IMR-90 (cell line): ENCODE measurements around the gene USP4. TPM values are rescaled to one million over a fixed set of nuclear protein-coding genes. Genes with fewer than 3 reads are reported as not detected.
A peak's percentile ranks its signal among the peaks of the same experiment; 100 is the strongest.

ENCODE experiments used
- ATAC-seq: fragments of 200-7000 bp; cut with Tn5 transposase; 2 replicates; pipeline ENCODE4 v1.9.1; 2020; ENCODE audit warnings: low read depth, mild to moderate bottlenecking, moderate library complexity
- BruUV-seq: library from RNA; stranded (reverse); fragments of 400-500 nt; replicated peaks from 2 replicates; lab custom pipeline; 2021; lab: Mats Ljungman, UMichigan
- CTCF ChIA-PET: fragments of 300-600 bp; formaldehyde crosslinking; extraction: SDS; loops from one replicate; lab custom pipeline; 2021; ENCODE audit warnings: antibody characterized with exemption; lab: Yijun Ruan, JAX
- POLR2A ChIA-PET: fragments of 300-600 bp; sonication (Branson Sonifier 250); formaldehyde crosslinking; loops from one replicate; lab custom pipeline; 2022; ENCODE audit warnings: antibody characterized with exemption; ENCODE audit not compliant: unreplicated experiment; lab: Charles Lee
- DNase-seq: peaks from one replicate; pipeline ENCODE4 v3.0.0; 2013
- H2AFZ ChIP-seq: replicated peaks from 2 replicates; pipeline ENCODE3; 2013; ENCODE audit warnings: low read length, mild to moderate bottlenecking; ENCODE audit not compliant: poor library complexity
- H2AK5ac ChIP-seq: 2 replicates; pipeline ENCODE4 v1.6.1; 2013; ENCODE audit warnings: low read depth, low read length, inconsistent platforms
- H2AK9ac ChIP-seq: replicated peaks from 2 replicates; pipeline ENCODE3; 2013; ENCODE audit warnings: mild to moderate bottlenecking, low read depth, low read length, moderate library complexity; ENCODE audit not compliant: poor library complexity
- H2BK120ac ChIP-seq: 2 replicates; pipeline ENCODE4 v1.6.1; 2013; ENCODE audit warnings: low read depth, low read length, inconsistent platforms
- H2BK15ac ChIP-seq: 3 replicates; pipeline ENCODE4 v1.6.1; 2013; ENCODE audit warnings: low read depth, low read length, inconsistent platforms
- H2BK20ac ChIP-seq: 2 replicates; pipeline ENCODE4 v1.6.1; 2013; ENCODE audit warnings: low read depth, mild to moderate bottlenecking, inconsistent platforms, low read length, moderate library complexity
- H2BK5ac ChIP-seq: 2 replicates; pipeline ENCODE4 v1.6.1; 2013; ENCODE audit warnings: mild to moderate bottlenecking, low read depth, low read length, inconsistent platforms; ENCODE audit not compliant: poor library complexity, severe bottlenecking
- H3K14ac ChIP-seq: replicated peaks from 2 replicates; pipeline ENCODE4 v1.6.1; 2013; ENCODE audit warnings: low read depth, low read length, inconsistent platforms
- H3K18ac ChIP-seq: 2 replicates; pipeline ENCODE4 v1.6.1; 2013; ENCODE audit warnings: low read depth, low read length, control low read depth
- H3K23ac ChIP-seq: 2 replicates; pipeline ENCODE4 v1.6.1; 2013; ENCODE audit warnings: low read depth, low read length, inconsistent platforms
- H3K27ac ChIP-seq: 2 replicates; pipeline ENCODE4 v1.5.1; 2013; ENCODE audit warnings: mild to moderate bottlenecking, control low read depth, low read length; ENCODE audit not compliant: insufficient read depth
- H3K27me3 ChIP-seq: 2 replicates; pipeline ENCODE4 v1.6.1; 2013; ENCODE audit warnings: low read length; ENCODE audit not compliant: control insufficient read depth, insufficient read depth
- H3K36me3 ChIP-seq: 2 replicates; pipeline ENCODE4 v1.6.1; 2013; ENCODE audit warnings: low read length, mixed read lengths; ENCODE audit not compliant: control insufficient read depth, insufficient read depth
- H3K4ac ChIP-seq: 2 replicates; pipeline ENCODE4 v1.6.1; 2013; ENCODE audit warnings: low read depth, low read length, inconsistent platforms
- H3K4me1 ChIP-seq: 2 replicates; pipeline ENCODE4 v1.6.1; 2013; ENCODE audit warnings: low read length, mixed read lengths; ENCODE audit not compliant: control insufficient read depth, insufficient read depth
- H3K4me2 ChIP-seq: 2 replicates; pipeline ENCODE4 v1.6.1; 2013; ENCODE audit warnings: low read depth, mild to moderate bottlenecking, control low read depth, low read length, moderate library complexity
- H3K4me3 ChIP-seq: 2 replicates; pipeline ENCODE4 v1.5.1; 2013; ENCODE audit warnings: low read depth, mild to moderate bottlenecking, control low read depth, low read length, moderate library complexity; ENCODE audit not compliant: insufficient read depth
- H3K56ac ChIP-seq: 2 replicates; pipeline ENCODE4 v1.6.1; 2013; ENCODE audit warnings: low read length, inconsistent platforms; ENCODE audit not compliant: insufficient read depth; ENCODE audit errors: extremely low read depth
- H3K79me1 ChIP-seq, 2 experiments: 2 replicates each; pipeline ENCODE4 v1.6.1; 2013; ENCODE audit warnings: low read length in 2 of 2, inconsistent platforms in 1 of 2, low read depth in 1 of 2
- H3K9ac ChIP-seq: 2 replicates; pipeline ENCODE4 v1.6.1; 2013; ENCODE audit warnings: low read depth, low read length, control low read depth
- H3K9me1 ChIP-seq: 2 replicates; pipeline ENCODE4 v1.6.1; 2013; ENCODE audit warnings: low read length, inconsistent platforms; ENCODE audit not compliant: insufficient read depth
- H3K9me3 ChIP-seq: 2 replicates; pipeline ENCODE4 v1.6.1; 2013; ENCODE audit warnings: low read length; ENCODE audit not compliant: control insufficient read depth, insufficient read depth
- H4K20me1 ChIP-seq: 2 replicates; pipeline ENCODE4 v1.6.1; 2013; ENCODE audit warnings: low read length, inconsistent platforms; ENCODE audit not compliant: insufficient read depth
- H4K5ac ChIP-seq: 2 replicates; pipeline ENCODE4 v1.6.1; 2013; ENCODE audit warnings: mild to moderate bottlenecking, low read depth, low read length, control low read depth
- H4K8ac ChIP-seq, 2 experiments: 2 replicates each; pipeline ENCODE4 v1.6.1; 2013; ENCODE audit warnings: low read depth in 2 of 2, low read length in 2 of 2, control low read depth in 1 of 2, inconsistent platforms in 1 of 2
- H4K91ac ChIP-seq: 2 replicates; pipeline ENCODE4 v1.6.1; 2013; ENCODE audit warnings: low read depth, low read length, inconsistent platforms; ENCODE audit not compliant: insufficient read depth
- MXI1 ChIP-seq: IDR thresholded peaks from 2 replicates; pipeline ENCODE4 v1.6.1; 2012; ENCODE audit warnings: low read depth, mild to moderate bottlenecking, low read length, moderate library complexity, borderline replicate concordance
- RAD21 ChIP-seq: IDR thresholded peaks from 2 replicates; pipeline ENCODE4 v1.6.1; 2012; ENCODE audit warnings: low read length, improper control_type of control experiment
- RCOR1 ChIP-seq: IDR thresholded peaks from 2 replicates; pipeline ENCODE4 v1.6.1; 2012; ENCODE audit warnings: mild to moderate bottlenecking, low read length, improper control_type of control experiment; ENCODE audit not compliant: insufficient replicate concordance
- RFX5 ChIP-seq: IDR thresholded peaks from 2 replicates; pipeline ENCODE4 v1.8.0; 2012; ENCODE audit warnings: low read depth, mild to moderate bottlenecking, low read length, moderate library complexity
- SMC3 ChIP-seq: fragments of 150-350 bp; IDR thresholded peaks from 2 replicates; pipeline ENCODE4 v1.6.1; 2016; ENCODE audit warnings: low read depth, mild to moderate bottlenecking, antibody characterized with exemption, low read length, moderate library complexity
- WGBS, 2 experiments: methylation state at CpG; one replicate each; pipeline versions ENCODE4 v1.1.5 to v1.1.7; 2013; ENCODE audit warnings: missing lambda C conversion rate in 2 of 2; ENCODE audit not compliant: insufficient read length in 1 of 2; ENCODE audit errors: extremely low coverage in 2 of 2; 5-methylcytosine and 5-hydroxymethylcytosine counted together
- dilution Hi-C: fragments of 300-500 bp; cut with HindIII; formaldehyde crosslinking; loops from one replicate; pipeline ENCODE4 v1.14.3; 2018; ENCODE audit warnings: low sequenced_read_pairs; ENCODE audit not compliant: unreplicated experiment
- in situ Hi-C: fragments of 300-500 bp; cut with MboI; formaldehyde crosslinking; loops from 3 replicates; pipeline ENCODE4 v1.14.3; 2019; ENCODE audit warnings: low sequenced_read_pairs, inconsistent platforms, mixed read lengths
- intact Hi-C: fragments of 100-400 bp; cut with micrococcal nuclease; formaldehyde crosslinking; loops from 2 replicates; pipeline ENCODE4 v1.10.0; 2022
- polyA plus RNA-seq, 3 experiments: library from polyadenylated mRNA; depleted of rRNA; stranded (reverse); fragments of >200 nt; gene quantifications; 2 replicates each; pipeline ENCODE4 v1.2.3, GENCODE V29; 2012; ENCODE audit warnings: low replicate concordance in 1 of 3
- total RNA-seq: library from RNA; depleted of rRNA; stranded (reverse); fragments of >200 nt; gene quantifications from 2 replicates; pipeline ENCODE4 v1.2.3, GENCODE V29; 2012
- TF ChIP-seq, protein P1 (sequence below): conservative IDR thresholded peaks from 2 replicates; pipeline ENCODE4 v1.5.1; 2012; ENCODE audit warnings: mild to moderate bottlenecking, low read depth, low read length, improper control_type of control experiment
- TF ChIP-seq, protein P2 (sequence below): fragments of 150-350 bp; IDR thresholded peaks from 2 replicates; pipeline ENCODE4 v1.6.1; 2016; ENCODE audit warnings: low read depth, mild to moderate bottlenecking, low read length, moderate library complexity, borderline replicate concordance
- TF ChIP-seq, protein P3 (sequence below): fragments of 150-350 bp; IDR thresholded peaks from 2 replicates; pipeline ENCODE4 v1.6.1; 2017; ENCODE audit warnings: mild to moderate bottlenecking, antibody characterized with exemption, low read length, low read depth

USP4 gene
- total and polyA plus RNA-seq, 2 of the 4 experiments (the other 2 are of a cell fraction) = 29.9 to 42.3 TPM

DNA sequence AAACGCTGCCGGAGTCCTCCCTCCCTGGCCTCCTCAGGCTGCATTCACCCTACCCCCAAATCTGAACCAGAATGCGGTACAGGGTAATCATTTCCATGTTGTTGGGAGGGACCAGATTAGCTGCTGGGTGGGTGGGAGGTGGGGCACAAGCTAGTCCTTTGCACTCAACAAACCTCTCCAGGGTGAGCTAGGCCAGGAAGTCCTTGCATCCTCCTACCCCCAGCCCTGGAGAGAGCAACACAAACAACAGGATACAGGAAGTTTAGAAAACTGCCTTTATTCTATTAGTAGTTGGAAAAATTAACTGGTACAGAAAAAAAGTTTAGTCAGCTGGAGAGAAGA is 19.0 kb upstream of the USP4 start:
- H3K14ac ChIP-seq = peak overlapping the region; percentile 97
- H3K79me1 ChIP-seq = peaks cover 26 to 66% of the 10 kb centered on the region in 2 experiments
- TF ChIP-seq, protein P1, sequence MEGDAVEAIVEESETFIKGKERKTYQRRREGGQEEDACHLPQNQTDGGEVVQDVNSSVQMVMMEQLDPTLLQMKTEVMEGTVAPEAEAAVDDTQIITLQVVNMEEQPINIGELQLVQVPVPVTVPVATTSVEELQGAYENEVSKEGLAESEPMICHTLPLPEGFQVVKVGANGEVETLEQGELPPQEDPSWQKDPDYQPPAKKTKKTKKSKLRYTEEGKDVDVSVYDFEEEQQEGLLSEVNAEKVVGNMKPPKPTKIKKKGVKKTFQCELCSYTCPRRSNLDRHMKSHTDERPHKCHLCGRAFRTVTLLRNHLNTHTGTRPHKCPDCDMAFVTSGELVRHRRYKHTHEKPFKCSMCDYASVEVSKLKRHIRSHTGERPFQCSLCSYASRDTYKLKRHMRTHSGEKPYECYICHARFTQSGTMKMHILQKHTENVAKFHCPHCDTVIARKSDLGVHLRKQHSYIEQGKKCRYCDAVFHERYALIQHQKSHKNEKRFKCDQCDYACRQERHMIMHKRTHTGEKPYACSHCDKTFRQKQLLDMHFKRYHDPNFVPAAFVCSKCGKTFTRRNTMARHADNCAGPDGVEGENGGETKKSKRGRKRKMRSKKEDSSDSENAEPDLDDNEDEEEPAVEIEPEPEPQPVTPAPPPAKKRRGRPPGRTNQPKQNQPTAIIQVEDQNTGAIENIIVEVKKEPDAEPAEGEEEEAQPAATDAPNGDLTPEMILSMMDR = no peak
- TF ChIP-seq, protein P2, sequence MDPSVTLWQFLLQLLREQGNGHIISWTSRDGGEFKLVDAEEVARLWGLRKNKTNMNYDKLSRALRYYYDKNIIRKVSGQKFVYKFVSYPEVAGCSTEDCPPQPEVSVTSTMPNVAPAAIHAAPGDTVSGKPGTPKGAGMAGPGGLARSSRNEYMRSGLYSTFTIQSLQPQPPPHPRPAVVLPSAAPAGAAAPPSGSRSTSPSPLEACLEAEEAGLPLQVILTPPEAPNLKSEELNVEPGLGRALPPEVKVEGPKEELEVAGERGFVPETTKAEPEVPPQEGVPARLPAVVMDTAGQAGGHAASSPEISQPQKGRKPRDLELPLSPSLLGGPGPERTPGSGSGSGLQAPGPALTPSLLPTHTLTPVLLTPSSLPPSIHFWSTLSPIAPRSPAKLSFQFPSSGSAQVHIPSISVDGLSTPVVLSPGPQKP = no peak
- TF ChIP-seq RAD21 (no peak), SMC3 (no peak), MXI1 (no peak), RCOR1 (no peak), RFX5 (no peak)
- TF ChIP-seq, protein P3, sequence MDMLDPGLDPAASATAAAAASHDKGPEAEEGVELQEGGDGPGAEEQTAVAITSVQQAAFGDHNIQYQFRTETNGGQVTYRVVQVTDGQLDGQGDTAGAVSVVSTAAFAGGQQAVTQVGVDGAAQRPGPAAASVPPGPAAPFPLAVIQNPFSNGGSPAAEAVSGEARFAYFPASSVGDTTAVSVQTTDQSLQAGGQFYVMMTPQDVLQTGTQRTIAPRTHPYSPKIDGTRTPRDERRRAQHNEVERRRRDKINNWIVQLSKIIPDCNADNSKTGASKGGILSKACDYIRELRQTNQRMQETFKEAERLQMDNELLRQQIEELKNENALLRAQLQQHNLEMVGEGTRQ = no peak
- 0 out of 2 replicates have a peak, but pooled peaks cover 5% of the 10 kb centered on the region for H3K9me1 ChIP-seq
- H4K91ac ChIP-seq = peak overlapping the region; percentile 97
- H4K20me1 ChIP-seq = peaks cover 33% of the 10 kb centered on the region
- H3K4ac ChIP-seq = peak overlapping the region; percentile 99
- dilution Hi-C loops = no loop called here
- H2AK5ac ChIP-seq = peak overlapping the region; percentile 98
- intact Hi-C loops = loop anchor here (1.0 kb wide), 1 partner anchor 19 kb away; the partner anchor contains the start of gene USP4
- DNase-seq (no peak), ATAC-seq (peak; percentile 0; the same call in 1 of the 2 replicates)
- peak overlapping the region; percentile 6; the same call in 1 of the 2 replicates for H3K4me2 ChIP-seq
- peak overlapping the region; percentile 89 for H3K9ac ChIP-seq
- H2BK15ac ChIP-seq = peak overlapping the region; percentile 78; the same call in 2 of the 3 replicates
- H3K4me3 ChIP-seq = no peak overlapping the region
- no peaks in the 10 kb centered on the region for H3K27me3 ChIP-seq
- H2AFZ ChIP-seq = peak overlapping the region; percentile 1
- H3K36me3 ChIP-seq = peaks cover 42% of the 10 kb centered on the region
- H3K9me3 ChIP-seq = no peaks in the 10 kb centered on the region
- H2AK9ac ChIP-seq = peak overlapping the region; percentile 75
- peak overlapping the region; percentile 95 to 99 for H4K8ac ChIP-seq
- peak overlapping the region; percentile 98 for H2BK5ac ChIP-seq
- H3K18ac ChIP-seq = peak overlapping the region; percentile 66
- H4K5ac ChIP-seq = peak overlapping the region; percentile 79
- H2BK120ac ChIP-seq = peak overlapping the region; percentile 22
- peak overlapping the region; percentile 99 for H3K27ac ChIP-seq
- in situ Hi-C loops = no loop called here
- peak overlapping the region; percentile 87 for H3K56ac ChIP-seq
- peaks cover 29% of the 10 kb centered on the region for H3K4me1 ChIP-seq
- peak overlapping the region; percentile 93; the same call in 1 of the 2 replicates for H3K23ac ChIP-seq
- H2BK20ac ChIP-seq = peak overlapping the region; percentile 40; the same call in 1 of the 2 replicates
- WGBS, 2 experiments = no CpG with 5 or more reads among the region's 3 CpGs
- BruUV-seq = no TSS peak
- ChIA-PET CTCF (no interaction called here), POLR2A (no interaction called here)
